ENCODE measurements around the gene GJA5.

The GJA5 gene

DNA sequence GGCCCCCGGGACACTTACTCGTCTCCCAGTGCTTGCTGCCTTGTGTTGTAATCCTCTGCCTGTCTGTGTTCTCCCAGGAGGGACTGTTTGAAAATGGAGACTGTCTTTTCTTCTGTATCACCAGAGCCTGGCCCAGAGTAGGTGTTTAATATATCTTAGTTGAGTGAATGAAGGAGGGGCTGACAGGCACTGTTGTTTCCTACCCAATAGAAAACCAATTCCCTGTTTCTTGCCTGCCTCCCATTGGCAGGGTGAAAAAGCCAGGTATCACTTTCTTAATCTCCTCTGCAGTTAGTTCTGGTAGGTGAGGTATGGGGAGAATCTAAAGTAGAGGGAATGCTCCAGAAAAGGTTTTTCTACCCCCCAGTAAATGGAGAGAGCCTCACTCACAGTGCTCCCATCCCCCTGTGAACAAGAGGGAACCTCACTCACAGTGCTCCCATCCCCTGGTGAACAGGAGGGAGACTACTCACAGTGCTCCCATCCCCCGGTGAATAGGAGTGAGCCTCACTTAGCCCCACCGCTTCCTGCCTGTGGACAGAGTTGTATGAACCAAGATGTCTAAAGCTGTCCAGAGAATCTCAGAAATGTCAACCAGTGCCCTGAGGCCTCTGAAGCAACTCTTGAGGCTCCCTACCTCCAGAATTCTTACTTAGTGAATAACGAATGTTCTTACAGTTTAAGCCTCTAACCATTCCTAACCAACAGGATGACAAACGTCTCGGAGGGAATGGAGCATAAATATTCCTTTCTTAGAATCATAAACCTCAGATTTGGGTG lies at the start of gene GJA5:
GJA5 (minus strand) TSS at position 122 of the 780 bp plus-strand sequence. CDS start 1,364 bp downstream, outside the sequence.
- DNase-seq (ENCODE audit: low spot score) = peak; percentile 48

DNA sequence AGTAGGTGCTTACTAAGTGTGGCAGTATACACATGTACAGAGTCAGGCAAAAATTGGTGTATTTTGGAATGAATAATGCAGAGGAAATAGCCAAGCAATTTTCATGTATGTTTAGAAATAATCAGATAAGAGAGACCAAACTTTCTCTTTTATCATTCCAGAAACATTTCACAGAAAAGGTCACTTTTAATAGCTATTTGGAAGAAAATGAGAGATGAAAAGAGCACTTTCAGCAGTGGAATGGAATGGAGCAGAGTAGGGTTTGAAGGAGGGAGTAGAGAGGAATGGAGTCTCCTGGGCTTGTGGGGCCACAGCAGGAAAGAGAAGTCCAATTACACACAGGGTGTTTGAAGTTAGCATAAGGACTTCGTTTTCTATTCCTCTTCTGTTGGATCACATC lies 48.8 kb upstream of the GJA5 start:
- DNase-seq (ENCODE audit: low spot score) = no peak

DNA sequence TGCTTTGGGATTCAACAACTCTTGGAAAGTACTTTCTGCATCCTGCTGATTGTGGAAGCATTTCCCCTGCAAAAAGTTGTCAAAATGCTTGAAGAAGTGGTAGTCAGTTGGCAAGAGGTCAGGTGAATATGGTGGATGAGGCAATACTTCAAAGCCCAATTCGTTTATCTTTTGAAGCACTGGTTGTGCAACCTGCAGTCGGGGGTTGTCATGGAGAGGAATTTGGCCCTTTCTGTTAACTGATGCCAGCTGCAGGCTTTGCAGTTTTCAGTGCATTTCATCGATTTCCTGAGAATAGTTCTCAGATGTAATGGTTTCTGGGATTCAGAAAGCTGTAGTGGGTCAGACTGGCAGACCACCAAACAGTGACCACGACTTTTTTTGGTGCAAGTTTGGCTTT lies 47.6 kb upstream of the GJA5 start:
- no peak for DNase-seq (ENCODE audit: low spot score)

DNA sequence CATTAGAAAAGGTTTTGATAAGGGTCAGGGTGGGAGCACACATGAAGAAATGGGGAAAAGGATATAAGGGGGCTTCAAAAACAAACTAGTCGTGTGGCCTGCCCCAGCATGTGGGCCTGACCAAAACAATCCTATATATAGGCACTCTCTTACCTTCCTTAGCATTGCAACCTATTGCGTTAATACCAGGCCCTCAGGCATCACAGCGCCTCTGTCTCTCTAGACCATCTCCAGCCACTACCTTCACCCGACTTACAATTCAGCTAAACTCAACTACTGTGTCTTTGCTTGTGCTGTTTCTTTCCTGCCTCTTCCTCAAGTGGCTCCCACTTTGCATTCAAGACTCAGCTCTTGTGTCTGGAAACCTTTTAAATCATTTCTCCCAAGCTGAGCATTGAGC lies 47.0 kb upstream of the GJA5 start:
- DNase-seq (ENCODE audit: low spot score) = no peak

DNA sequence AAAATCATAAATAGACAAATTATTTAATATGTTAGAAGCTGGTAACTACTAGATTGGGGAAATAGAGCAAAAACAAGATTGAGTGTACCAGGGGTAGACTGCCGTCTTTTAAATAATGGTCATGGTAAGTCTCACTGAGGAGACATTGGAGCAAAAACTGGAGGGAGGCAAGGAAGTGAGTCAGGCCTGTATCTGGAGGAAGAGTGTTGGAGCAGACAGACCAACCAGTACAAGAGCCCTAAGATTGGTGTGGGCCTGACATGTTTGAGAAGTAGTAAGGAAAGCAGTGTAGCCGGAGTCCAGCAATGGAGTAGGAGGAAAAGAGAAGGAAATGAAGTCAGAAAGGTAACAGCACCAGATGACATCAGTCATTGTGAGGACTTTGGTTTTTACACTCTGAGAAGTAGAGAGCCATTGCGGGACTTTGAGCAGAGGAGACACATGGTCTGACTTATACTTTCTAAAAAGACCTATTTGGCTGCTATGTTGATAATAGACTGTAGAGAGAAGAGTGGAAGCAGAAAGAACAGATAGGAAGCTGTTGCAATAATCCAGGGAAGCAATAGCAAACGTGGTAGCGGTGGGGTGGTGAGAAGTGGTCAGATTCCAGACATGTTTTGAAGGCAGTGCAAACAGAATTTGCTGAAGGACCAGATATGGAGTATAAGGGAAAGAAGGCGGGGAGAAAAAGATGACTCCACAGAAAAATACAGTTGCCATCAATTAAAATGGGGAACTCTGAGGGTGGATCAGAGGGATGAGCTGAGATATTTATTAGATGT lies 44.7 kb upstream of the GJA5 start:
- no peak for DNase-seq (ENCODE audit: low spot score)

DNA sequence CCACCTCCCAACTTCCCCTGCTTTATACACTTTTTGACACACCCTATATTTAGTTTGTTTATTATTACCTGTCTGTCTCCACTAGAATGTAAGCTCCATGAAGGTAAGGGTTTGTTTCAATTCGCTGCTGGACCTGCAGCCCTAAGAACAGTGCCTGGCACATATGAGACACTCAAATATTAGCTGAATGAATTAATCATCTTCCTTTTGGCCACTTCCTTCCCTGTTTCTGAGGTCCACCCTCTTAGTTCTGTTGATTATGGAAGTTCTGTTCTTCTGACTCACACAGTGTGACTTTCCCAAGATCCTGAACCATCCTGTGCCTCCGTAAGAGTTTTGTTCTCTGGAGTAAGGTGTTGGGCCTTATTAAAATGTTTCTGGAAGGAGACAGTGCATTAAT lies 40.4 kb upstream of the GJA5 start:
- no peak for DNase-seq (ENCODE audit: low spot score)

DNA sequence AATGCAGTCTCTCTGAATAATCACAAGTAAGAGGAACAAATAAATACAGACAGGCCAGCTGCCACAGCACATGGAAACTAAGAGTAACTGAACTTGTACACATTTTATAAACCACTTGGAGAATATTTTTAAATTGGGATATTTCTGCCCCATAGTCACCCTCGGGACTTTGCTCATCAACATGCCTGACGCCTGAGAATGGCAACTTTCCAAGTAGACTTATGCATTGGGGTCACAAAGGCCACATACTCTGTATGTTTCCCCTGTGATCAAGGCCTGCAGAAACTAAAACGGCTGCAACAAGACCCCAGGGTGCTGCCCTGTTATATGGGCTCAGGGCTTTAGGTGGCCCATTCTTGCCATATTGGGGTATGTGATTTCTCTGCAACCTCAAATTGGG lies 38.3 kb upstream of the GJA5 start:
- DNase-seq (ENCODE audit: low spot score) = no peak

DNA sequence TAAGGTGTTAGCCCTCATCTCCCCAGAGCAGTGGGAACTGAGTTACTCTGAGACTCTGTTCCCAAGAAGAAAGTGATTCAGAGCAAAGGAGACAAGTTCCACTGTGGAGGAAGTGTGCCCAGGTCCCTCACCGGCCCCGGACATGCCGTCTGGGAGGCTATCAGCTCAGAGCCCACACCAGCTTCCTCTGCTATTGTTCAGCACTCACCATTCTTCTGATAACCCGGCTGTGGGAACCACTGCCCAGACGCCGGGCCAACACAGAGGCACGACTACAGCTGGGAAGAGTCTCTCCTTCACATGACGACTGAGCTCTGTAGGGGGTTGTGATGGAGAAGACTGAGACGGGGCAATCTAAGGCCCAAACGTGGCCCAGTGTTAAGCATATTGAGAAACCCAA lies 34.2 kb upstream of the GJA5 start:
- DNase-seq (ENCODE audit: low spot score) = no peak

DNA sequence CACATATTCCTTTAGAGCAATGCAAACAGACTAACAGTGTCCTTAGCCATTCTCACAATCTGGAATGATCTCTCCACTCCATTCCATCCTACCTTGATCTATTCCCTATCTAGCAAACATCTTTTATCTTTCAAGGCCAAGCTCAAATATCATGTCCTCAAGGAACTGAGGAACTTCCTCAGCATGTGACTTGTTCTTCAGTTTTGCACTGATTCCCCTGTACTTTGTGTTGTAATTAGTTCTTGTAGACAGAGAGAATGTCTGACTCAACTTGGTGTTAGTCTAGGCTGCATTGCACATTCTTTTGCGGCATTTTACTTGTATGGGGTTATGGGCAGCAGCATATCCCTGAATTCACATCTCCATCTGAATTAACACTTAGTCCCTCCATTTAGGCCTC lies 31.5 kb upstream of the GJA5 start:
- DNase-seq (ENCODE audit: low spot score) = no peak

DNA sequence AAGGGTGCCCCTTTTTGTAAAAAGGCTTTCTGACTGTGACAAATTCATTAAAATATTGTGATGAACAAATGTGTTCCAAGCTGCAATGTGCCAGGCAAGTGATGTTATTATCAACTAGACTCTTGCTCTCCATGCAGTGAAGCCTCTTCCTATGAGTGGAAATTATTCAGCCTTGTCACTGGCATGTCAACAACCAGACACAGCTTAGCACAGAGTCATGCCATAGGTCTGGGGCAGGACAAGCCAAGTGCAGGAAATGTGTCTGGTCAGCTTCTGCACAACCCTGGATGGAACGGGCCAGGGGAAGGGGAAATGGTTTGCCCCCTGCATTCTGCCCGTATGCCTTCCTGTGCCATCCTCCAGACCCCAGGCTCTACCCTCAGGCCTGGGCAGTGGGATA lies 27.4 kb upstream of the GJA5 start:
- DNase-seq (ENCODE audit: low spot score) = no peak

DNA sequence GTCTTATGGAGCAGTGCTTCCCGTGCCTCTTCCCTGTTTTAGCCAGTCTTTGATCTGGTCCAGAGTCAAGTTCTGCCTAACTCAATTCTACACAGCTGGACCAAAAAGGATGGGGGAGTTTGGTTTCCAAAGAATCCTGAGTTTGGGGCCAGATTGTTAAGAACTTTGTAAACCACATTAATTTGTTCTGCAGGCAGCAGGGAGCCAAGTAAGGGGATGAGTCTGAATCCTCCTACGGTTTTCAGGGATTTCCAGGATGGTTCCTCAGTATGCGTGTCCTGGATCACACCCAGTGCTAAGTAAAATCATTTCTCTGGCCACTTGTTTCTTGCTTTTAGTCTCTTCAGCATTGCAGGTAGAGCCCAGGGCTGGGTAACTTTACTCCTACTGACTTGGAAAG lies 26.1 kb upstream of the GJA5 start:
- no peak for DNase-seq (ENCODE audit: low spot score)

DNA sequence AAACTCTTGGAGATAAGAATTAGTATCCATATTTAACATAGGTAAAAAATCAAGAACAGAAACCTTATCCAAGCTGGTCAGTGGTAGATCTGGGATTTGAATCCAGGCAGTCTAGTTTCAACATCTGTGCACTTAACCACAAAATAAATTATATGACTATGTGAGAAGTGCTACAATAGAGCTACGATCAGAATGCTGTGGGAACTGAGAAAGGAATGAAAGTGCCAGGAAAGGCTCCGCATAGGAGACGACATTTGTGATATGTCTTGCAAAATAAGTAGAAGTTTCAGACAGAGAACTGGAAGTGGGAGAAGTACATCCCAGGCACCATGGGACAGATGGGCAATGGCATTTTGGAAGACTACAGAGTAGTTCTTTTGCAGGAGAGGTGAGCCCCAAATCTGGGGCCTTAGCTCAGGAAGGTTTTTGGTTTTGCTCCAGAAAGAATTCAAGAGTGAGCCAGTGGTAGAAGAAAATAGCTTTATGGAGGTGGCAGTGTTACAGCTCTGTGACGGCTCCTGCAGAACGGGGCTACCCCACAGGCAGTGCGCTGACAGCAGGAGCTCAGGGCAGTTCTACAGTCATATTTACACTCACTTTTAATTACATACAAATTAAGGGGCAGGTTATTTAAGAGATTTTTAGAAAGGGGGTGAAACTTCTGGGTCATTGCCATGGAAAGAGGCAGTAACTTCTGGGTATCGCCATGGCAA lies 25.5 kb upstream of the GJA5 start:
- DNase-seq (ENCODE audit: low spot score) = peak; percentile 24

DNA sequence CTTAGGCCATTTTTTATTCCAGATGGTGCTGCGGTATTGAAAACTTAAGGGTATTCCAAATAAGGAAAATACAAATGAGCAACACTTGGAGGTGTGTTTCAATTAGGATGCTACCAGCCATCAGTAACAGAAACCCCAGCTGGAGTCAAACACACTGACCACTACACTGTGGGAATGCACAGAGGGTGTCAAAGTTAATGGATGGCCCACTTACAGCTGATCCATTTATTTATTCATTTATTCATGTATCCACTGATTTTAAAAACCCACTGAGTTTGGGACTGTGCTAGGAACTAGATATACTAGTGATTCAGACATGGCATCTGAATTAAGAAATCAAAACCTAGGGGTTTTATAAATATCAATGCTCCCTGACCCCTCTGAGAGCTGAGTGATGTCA lies 24.5 kb upstream of the GJA5 start:
- DNase-seq (ENCODE audit: low spot score) = no peak

DNA sequence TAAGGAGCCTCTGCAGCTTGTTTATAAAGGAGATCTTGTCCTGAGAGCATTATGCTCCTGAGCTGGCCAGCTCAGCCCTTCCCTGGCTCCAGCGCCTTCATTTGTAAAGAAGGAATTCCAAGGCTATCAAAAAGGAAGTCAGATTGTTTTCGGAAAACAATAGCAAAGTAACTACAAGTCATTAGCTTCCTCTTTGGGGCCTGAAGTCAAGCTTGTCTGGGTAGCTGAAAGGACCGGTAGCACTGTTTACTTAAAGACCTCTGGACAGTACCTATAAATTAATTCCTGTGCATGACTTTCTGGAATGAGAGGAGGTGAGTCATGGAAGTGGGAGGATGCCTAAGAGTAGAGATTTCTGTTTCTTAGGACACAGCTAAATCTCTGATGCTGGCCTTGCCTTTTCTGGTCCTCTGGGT lies 20.7 kb upstream of the GJA5 start:
- no peak for DNase-seq (ENCODE audit: low spot score)

DNA sequence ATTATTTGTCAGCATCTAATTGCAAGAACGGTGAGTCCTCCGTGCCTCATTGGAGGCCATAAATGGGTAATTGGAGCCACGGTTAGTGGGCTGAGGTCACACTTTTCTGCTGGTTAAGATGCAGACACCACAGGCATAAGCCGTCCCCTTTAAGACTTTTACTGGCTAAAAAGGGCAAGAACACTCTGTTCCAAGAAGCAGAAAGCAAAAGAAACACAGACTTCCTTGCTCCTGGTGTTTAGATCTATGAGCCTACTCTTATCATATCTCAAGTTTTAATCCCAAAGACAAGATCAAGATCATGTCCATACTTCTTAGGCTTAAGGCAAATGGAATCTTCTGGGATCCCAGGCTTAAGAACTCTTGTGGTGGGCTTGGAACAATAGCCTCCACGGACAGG lies 17.3 kb upstream of the GJA5 start:
- DNase-seq (ENCODE audit: low spot score) = no peak

DNA sequence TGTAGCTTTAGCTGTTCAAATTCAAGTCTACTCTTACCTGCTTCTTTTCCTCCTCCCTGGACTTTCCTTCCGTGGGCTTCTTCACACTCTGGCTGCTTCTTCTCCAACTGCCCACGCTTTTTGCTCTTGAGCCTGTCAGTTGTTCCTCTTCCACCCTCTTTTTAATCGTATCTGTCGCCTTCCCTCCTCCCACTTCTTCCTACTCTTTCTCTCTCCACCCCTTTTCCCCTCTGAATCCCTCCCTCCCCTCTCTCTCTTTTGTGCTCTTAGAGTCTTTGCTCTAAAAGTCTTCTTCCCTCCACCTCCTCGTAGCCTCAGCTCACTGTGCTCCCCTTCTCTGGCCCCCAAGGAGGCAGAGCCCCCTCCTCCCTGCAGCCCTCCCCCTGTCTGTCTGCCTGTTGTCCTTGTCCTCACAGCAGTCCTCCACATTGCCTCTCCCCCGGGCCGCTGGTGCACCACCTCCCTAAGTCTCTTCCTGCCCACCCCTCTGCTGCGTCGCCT lies 12.9 kb upstream of the GJA5 start:
- DNase-seq (ENCODE audit: low spot score) = no peak

DNA sequence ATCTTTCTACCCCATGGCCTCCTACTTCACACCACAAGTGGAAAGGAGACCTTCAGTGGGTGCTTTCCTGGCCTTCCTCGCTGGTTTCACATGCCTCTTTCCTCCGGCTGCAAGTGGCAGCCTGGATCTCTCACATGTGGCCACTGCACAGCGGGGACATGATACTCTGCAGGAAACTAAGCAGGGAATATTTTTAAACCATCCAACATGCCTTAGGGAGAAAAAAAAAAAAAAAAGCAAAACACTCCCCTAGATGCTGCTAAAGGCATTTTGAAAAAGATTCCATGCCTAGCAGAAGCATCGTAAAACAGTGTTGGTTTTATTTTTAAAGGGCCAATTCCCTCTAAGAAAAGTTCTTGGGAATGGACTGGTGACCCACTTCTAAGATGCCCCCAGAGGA lies 12.2 kb upstream of the GJA5 start:
- no peak for DNase-seq (ENCODE audit: low spot score)

DNA sequence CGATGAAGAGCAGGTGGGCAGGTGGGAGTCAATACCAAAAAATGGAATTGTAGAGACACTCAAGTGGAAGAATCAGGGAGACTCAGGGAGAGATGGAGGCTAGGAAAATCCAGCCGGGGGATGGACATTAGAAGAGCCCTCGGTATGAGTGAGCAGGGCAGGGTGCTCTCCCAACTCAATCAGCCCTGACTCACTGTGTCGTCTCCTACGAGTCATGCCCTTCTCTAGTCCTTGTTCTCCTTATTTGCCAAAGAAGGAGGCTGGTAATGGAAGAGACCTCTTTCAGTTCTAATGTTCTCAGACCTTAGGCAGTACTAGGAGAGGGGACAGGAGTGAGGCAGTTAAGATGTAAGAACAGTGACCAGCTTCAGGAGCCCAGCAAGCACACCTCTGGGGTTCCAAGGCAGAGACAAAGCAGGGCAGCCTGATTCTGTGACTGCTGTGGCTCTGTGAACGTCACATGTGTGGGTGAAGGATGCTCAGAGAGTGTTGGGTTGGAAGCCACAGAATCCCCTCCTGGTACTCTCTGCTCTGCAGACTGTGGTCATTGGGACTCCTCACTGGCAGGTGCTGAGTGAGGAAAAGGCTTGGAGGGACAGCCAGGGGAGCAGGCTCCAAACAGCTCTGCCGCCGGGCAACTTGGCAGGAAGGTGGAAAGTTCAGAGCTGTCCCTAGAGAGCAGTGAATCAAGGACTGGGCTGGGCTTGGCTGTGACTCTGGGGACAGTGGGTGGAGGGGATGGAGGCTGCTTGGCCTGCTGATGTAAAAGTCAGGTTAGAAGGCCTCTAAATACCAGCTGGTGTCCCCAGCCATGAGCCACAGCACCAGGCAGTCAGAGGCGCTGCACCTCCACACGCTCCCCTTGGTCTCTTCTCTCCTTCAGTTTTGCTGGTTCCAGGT lies 11.1 kb upstream of the GJA5 start:
- peak; percentile 35 for DNase-seq (ENCODE audit: low spot score)

DNA sequence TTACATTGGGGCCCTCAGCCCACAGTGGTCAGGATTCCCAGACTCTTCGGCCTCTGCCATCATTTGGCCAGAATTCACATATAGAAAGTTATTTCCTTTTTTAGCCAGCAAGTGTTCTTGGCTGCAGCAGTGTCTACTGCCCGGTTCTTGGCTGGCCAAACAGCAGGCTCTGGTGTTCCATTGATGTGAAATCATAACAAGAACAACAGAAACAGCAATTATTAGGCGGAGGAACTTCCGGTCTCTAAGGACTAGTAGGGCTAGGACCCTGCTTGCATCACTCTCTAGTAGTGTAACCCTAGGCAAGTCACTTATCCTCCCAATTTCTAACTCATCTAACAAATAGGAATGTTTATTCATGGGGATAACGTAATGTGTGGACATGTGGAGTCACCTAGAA lies 8.7 kb upstream of the GJA5 start:
- no peak for DNase-seq (ENCODE audit: low spot score)

DNA sequence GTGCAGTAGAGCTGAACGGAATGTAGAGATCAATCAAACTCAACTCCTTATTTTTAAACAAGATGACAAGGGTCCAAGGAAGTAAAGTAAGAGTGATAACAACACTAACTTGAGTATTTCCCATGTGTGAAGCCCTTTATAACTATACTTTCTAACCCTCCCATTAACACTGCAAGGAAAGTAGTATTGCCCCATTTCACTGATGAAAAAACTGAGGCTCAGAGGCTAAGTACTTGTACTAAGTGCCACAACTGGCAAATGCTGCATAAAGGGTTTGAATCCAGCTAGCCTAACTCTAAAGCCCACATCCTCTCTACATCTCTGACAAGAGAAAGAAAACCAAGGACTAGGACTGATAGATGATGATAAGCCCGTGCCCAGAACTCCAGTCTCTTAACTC lies 8.2 kb upstream of the GJA5 start:
- DNase-seq (ENCODE audit: low spot score) = no peak

DNA sequence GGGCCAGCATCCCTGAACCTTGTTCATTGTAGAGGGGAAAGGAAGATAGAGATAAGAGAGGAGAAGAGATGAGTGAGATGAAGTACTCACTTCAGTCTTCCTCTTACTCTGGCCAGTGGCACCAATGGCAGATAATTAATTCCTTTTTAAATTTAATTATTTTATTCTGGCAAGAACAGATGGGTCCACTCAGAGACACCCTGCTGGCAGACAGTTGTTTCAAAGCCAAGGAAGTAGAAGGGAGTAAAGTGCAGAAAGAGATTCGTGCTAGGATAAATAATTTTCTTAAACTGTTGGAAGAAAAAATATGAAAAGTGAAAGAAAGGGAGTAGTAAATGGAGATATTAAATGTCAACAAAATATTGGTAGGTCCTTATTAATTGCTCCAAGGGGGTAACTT lies 7.7 kb upstream of the GJA5 start:
- DNase-seq (ENCODE audit: low spot score) = no peak
